AG09309 (cell line): ENCODE results near the gene DENND1A.
A peak's percentile ranks its signal among the peaks of the same experiment; 100 is the strongest.

Experiments used
- DNase-seq: peaks from one replicate; pipeline ENCODE4 v3.0.0-alpha.2; 2010; ENCODE audit warnings: low read depth
- H3K4me3 ChIP-seq: 2 replicates; pipeline ENCODE4 v1.5.1; 2011; ENCODE audit warnings: mild to moderate bottlenecking, low read depth, low read length, moderate library complexity; ENCODE audit not compliant: control insufficient read depth
- TF ChIP-seq, protein P1 (sequence below): IDR thresholded peaks from 2 replicates; pipeline ENCODE4 v1.5.1; 2011; ENCODE audit warnings: mild to moderate bottlenecking, low read depth, low read length, inconsistent platforms; ENCODE audit not compliant: insufficient read depth, control insufficient read depth; ENCODE audit errors: missing control alignments

Gene DENND1A

DNA sequence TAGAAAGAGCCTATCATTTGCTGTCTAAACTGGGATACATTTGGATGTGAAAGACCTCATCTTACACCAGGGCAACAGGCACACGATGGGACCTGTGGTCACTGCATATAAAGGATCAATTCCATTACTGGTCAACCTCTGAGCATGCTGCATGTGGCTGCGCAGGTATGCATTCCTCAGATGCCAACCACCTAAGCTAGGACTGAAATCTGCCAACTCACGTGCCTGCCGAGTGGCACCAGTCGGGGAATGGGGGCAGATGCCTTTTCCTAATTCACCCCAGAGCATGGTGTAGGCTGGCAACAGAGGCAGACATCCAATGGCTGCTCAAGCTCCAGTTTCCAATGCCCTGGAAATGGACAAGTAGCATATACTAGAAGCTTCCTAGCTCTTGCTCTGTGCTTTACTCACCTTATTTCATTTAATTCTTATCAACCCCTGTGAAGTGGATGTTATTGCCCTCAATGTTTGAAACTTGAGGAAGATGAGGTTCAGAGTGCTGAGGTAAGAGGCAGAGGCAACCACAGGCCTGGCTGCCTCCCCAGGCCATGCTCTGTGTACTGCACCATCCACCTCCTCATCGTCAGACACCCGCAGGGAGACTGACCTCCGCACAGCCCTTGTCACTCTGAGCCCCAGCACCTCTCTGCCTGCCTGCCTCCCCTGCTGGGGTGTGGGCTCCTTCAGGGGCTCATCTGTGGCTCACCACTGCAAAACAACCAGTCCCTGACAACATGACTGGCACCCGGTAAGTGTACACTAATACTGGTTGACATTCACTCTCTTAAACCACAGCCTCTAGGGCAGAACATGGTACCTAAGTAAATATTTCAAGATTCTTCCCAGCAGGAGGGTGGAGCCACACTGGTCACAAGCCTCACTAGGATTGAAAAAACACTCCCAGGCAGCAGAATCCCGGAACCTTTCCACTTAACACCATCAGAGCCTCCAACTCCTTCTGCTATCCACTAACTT is 345.4 kb downstream of the DENND1A start:
- TF ChIP-seq, protein P1, sequence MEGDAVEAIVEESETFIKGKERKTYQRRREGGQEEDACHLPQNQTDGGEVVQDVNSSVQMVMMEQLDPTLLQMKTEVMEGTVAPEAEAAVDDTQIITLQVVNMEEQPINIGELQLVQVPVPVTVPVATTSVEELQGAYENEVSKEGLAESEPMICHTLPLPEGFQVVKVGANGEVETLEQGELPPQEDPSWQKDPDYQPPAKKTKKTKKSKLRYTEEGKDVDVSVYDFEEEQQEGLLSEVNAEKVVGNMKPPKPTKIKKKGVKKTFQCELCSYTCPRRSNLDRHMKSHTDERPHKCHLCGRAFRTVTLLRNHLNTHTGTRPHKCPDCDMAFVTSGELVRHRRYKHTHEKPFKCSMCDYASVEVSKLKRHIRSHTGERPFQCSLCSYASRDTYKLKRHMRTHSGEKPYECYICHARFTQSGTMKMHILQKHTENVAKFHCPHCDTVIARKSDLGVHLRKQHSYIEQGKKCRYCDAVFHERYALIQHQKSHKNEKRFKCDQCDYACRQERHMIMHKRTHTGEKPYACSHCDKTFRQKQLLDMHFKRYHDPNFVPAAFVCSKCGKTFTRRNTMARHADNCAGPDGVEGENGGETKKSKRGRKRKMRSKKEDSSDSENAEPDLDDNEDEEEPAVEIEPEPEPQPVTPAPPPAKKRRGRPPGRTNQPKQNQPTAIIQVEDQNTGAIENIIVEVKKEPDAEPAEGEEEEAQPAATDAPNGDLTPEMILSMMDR: no peak
- DNase-seq: no peak
- H3K4me3 ChIP-seq: no peak overlapping the region

DNA sequence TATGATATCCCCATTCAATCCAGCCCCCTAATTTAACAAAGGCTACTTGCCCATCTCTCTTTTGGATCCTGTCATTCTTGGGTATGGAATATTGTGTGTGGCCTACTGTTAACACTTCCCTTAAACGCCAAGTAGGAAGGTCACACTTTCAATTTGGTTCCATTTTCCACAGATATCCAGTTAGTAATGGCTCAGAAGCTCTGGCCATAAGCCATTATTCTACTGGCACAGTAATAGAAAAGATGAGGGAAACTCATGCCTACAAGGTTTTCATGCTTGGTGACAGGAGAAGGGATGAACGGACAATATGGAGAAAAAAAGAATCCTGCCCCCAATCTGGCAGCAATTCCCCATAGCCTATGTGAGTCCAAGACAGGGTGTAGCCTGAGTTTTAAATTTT is 346.3 kb downstream of the DENND1A start:
- no peak overlapping the region for H3K4me3 ChIP-seq
- no peak for DNase-seq
- TF ChIP-seq, protein P1: no peak

DNA sequence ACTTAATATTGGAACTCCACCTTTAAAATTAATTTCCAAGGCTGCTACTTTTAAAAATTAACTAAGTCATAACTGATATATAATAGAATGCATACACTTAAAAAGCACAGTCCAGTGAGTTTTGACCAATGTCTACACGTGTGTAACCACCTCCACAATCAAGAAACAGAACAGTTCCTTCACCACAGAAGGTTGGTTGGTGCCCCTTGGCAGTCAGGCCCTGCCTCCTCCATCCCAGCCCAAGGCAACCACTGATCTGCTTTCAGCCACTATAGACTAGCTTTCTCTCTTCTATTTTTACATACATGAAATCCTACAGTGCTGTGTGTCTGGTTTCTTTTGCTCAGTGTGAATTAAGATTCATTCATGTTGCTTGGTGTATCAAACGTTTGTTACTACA is 358.7 kb downstream of the DENND1A start:
- H3K4me3 ChIP-seq: no peak overlapping the region
- no peak for DNase-seq
- TF ChIP-seq, protein P1: no peak

DNA sequence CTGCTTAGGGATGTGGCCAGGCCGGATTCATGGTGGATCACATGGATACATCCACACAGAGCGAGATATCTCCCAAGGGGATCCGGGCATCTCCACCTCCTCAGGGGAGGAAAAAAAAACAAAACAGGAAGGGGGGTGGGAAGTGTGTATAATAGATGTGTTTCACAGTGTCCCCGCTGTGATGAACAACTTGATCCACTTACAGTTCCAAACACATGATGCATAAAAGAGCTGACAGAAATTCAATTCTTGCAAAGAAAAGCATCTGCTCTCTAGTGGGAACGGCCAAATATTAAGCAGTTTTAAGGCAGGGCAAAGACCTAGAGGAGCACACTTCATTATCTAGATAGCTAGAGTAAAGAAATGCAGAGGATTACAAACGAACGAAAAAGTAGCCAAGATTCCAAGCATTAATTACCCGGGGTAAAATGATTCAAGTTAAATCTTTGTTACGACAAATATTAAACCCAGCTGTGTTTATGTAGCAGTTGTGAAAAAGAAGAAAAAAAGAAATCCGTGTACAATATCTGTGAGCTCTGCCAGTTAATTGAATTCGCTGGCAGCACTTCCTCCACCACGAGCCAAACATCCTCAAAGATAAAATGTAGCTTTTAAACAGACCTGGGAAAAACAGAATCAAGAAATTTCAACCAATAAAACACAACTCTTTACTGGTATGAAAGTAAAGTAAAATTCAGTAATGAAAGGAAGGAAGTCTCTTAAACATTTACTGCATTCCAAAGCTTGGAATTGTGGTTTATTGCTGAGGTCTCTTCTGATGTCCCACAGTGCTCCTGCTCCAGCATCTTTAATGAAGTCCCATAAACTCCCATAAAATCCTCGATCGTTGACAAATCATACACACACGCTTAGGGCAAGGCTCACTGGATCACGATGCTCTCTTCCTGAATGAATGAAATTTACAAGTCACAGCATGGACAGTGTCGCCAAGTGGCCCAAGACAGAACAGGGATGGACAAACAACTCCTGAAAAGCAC is 360.9 kb downstream of the DENND1A start:
- peak; percentile 76 for DNase-seq
- TF ChIP-seq, protein P1: no peak
- H3K4me3 ChIP-seq: no peak overlapping the region

DNA sequence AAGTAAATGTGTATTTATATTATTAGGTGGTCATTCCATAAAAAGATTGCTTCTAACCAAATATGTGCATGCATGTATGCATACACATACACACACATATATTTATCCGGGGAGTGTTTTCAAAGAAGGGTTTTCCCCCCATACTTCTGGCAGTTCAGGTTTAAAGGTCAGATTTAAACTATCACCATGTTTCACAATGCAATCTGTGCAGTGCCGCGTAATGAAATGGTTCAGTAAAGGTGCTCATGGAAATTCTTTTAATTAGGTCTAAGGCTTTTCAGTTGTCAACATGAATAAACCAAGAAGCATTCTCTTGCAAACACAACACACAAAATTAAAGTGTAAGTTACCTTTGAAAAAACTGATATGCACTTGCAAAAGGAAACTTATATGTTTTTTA is 362.9 kb downstream of the DENND1A start:
- H3K4me3 ChIP-seq: no peak overlapping the region
- TF ChIP-seq, protein P1: no peak
- DNase-seq: no peak

DNA sequence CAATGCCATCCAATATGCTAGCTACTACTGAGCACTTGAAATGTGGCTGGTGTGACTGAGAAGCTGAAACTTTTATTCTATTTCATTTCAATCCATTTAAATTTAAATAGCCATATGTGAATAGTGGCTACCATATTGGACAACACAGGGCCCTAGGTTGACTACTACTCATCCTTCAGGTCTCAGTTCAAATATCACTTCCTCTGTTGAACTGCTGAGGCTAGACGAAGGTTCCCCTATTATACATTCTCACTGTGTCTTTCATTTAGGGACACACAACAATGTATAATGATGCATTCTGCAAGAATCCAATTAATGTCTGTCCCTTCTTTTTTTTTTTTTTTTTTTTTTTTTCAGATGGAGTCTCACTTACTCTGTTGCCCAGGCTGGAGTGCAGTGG is 365.3 kb downstream of the DENND1A start:
- no peak for DNase-seq

More for the DNA sequence above, 365.3 kb downstream of the DENND1A start:
- H3K4me3 ChIP-seq: no peak overlapping the region
- TF ChIP-seq, protein P1: no peak
